HEK293 (cell line): ENCODE results near the gene IMMT.

Experiments used
- CTCF ChIA-PET: fragments of 350-600 bp; formaldehyde crosslinking; extraction: SDS; loops from one replicate; lab custom pipeline; 2021; ENCODE audit warnings: antibody characterized with exemption; lab: Yijun Ruan, JAX
- POLR2A ChIA-PET: fragments of 300-600 bp; formaldehyde crosslinking; extraction: SDS; loops from one replicate; lab custom pipeline; 2020; ENCODE audit warnings: antibody characterized with exemption, inconsistent platforms; lab: Yijun Ruan, JAX
- H3K27ac ChIP-seq: fragments of 200-500 bp; sonication (Bioruptor generic); 2 replicates; pipeline ENCODE4 v1.5.1; 2014; ENCODE audit warnings: low read depth, low read length, control low read depth, inconsistent platforms; ENCODE audit errors: extremely low read depth
- H3K36me3 ChIP-seq, 2 experiments: fragments of 200-500 bp in 1 of 2; sonication (Bioruptor generic) in 1 of 2; 1 replicate in 1 of 2; 2 replicates in 1 of 2; pipeline ENCODE4 v1.5.1; 2014 to 2017; ENCODE audit warnings: inconsistent platforms in 2 of 2, low read length in 2 of 2; ENCODE audit not compliant: control insufficient read depth in 2 of 2, insufficient read depth in 1 of 2
- H3K4me1 ChIP-seq: fragments of 200-500 bp; sonication (Bioruptor generic); 2 replicates; pipeline ENCODE4 v1.5.1; 2014; ENCODE audit warnings: mild to moderate bottlenecking, low read length, inconsistent platforms; ENCODE audit not compliant: control insufficient read depth, insufficient read depth
- H3K4me3 ChIP-seq: 2 replicates; pipeline ENCODE4 v1.5.1; 2011; ENCODE audit warnings: low read depth, mild to moderate bottlenecking, control low read depth, low read length, moderate library complexity
- H3K9me3 ChIP-seq: fragments of 200-500 bp; sonication (Bioruptor generic); 2 replicates; pipeline ENCODE4 v1.5.1; 2014; ENCODE audit warnings: low read depth, low read length, inconsistent platforms; ENCODE audit not compliant: control insufficient read depth, insufficient read depth
- GLI4 ChIP-seq: fragments of 450-650 bp; formaldehyde crosslinking; IDR thresholded peaks from 2 replicates; pipeline ENCODE4 v1.5.1; 2016; ENCODE audit warnings: missing biosample characterization, missing genetic modification characterization
- KLF10 ChIP-seq: fragments of 450-650 bp; IDR thresholded peaks from 2 replicates; pipeline ENCODE4 v1.5.1; 2018; ENCODE audit warnings: missing biosample characterization, mild to moderate bottlenecking, missing genetic modification characterization
- KLF8 ChIP-seq: fragments of 450-650 bp; formaldehyde crosslinking; IDR thresholded peaks from 2 replicates; pipeline ENCODE4 v1.5.1; 2016; ENCODE audit warnings: missing biosample characterization, missing genetic modification characterization
- MEIS1 ChIP-seq: sonication (generic); formaldehyde crosslinking; IDR thresholded peaks from 2 replicates; pipeline ENCODE4 v1.8.1; 2022; ENCODE audit warnings: missing genetic modification reagents, mild to moderate bottlenecking, borderline replicate concordance
- MZF1 ChIP-seq: fragments of 450-650 bp; formaldehyde crosslinking; IDR thresholded peaks from 2 replicates; pipeline ENCODE4 v1.5.1; 2017; ENCODE audit warnings: missing biosample characterization, missing genetic modification characterization, borderline replicate concordance
- PRDM1 ChIP-seq: fragments of 450-650 bp; formaldehyde crosslinking; IDR thresholded peaks from 2 replicates; pipeline ENCODE4; 2016; ENCODE audit warnings: missing biosample characterization, missing genetic modification characterization
- SALL2 ChIP-seq: fragments of 450-650 bp; formaldehyde crosslinking; IDR thresholded peaks from 2 replicates; pipeline ENCODE4 v1.5.0; 2017; ENCODE audit warnings: missing biosample characterization, mild to moderate bottlenecking, missing genetic modification characterization, borderline replicate concordance
- SCRT1 ChIP-seq: fragments of 450-650 bp; formaldehyde crosslinking; IDR thresholded peaks from 2 replicates; pipeline ENCODE4 v1.5.1; 2016; ENCODE audit warnings: missing biosample characterization, missing genetic modification characterization, borderline replicate concordance
- WT1 ChIP-seq: fragments of 450-650 bp; formaldehyde crosslinking; IDR thresholded peaks from 2 replicates; pipeline ENCODE4 v1.5.1; 2016; ENCODE audit warnings: missing biosample characterization, missing genetic modification characterization
- ZBTB6 ChIP-seq: fragments of 450-650 bp; formaldehyde crosslinking; IDR thresholded peaks from 2 replicates; pipeline ENCODE4 v1.5.1; 2017; ENCODE audit warnings: missing biosample characterization, missing genetic modification characterization
- ZIC2 ChIP-seq: fragments of 450-650 bp; formaldehyde crosslinking; IDR thresholded peaks from 2 replicates; pipeline ENCODE4 v1.5.1; 2016; ENCODE audit warnings: missing biosample characterization, missing genetic modification characterization
- ZNF10 ChIP-seq: fragments of 450-650 bp; formaldehyde crosslinking; IDR thresholded peaks from 2 replicates; pipeline ENCODE4 v1.5.1; 2017; ENCODE audit warnings: missing biosample characterization, missing genetic modification characterization
- ZNF112 ChIP-seq: fragments of 450-650 bp; formaldehyde crosslinking; IDR thresholded peaks from 2 replicates; pipeline ENCODE4 v1.5.0; 2017; ENCODE audit warnings: missing biosample characterization, missing genetic modification characterization
- ZNF132 ChIP-seq: fragments of 450-650 bp; formaldehyde crosslinking; IDR thresholded peaks from 2 replicates; pipeline ENCODE4 v1.5.1; 2017; ENCODE audit warnings: missing biosample characterization, missing genetic modification characterization, borderline replicate concordance
- ZNF146 ChIP-seq: fragments of 450-650 bp; formaldehyde crosslinking; IDR thresholded peaks from 2 replicates; pipeline ENCODE4 v1.5.1; 2016; ENCODE audit warnings: missing biosample characterization, missing genetic modification characterization
- ZNF155 ChIP-seq: fragments of 450-650 bp; formaldehyde crosslinking; IDR thresholded peaks from 2 replicates; pipeline ENCODE4 v1.5.1; 2016; ENCODE audit warnings: missing biosample characterization, missing genetic modification characterization
- ZNF214 ChIP-seq: fragments of 450-650 bp; formaldehyde crosslinking; IDR thresholded peaks from 2 replicates; pipeline ENCODE4 v1.5.1; 2017; ENCODE audit warnings: missing biosample characterization, mild to moderate bottlenecking, missing genetic modification characterization, borderline replicate concordance
- ZNF274 ChIP-seq, 2 experiments: fragments of 200-500 bp in 1 of 2; fragments of 450-650 bp in 1 of 2; sonication (Bioruptor generic) in 1 of 2; formaldehyde crosslinking in 1 of 2; IDR thresholded peaks; 2 replicates each; pipeline versions ENCODE4 v1.5.1 to v1.6.1; 2014 to 2016; ENCODE audit warnings: borderline replicate concordance in 1 of 2, inconsistent platforms in 1 of 2, low read length in 1 of 2, missing biosample characterization in 1 of 2, missing genetic modification characterization in 1 of 2
- ZNF280C ChIP-seq: fragments of 450-650 bp; formaldehyde crosslinking; IDR thresholded peaks from 2 replicates; pipeline ENCODE4 v1.5.1; 2016; ENCODE audit warnings: missing biosample characterization, missing genetic modification characterization
- ZNF350 ChIP-seq: fragments of 450-650 bp; formaldehyde crosslinking; IDR thresholded peaks from 2 replicates; pipeline ENCODE4 v1.5.0; 2017; ENCODE audit warnings: missing biosample characterization, mild to moderate bottlenecking, missing genetic modification characterization
- ZNF366 ChIP-seq: fragments of 450-650 bp; formaldehyde crosslinking; conservative IDR thresholded peaks from 2 replicates; pipeline ENCODE4 v1.5.1; 2016; ENCODE audit warnings: missing biosample characterization, missing genetic modification characterization
- ZNF394 ChIP-seq: fragments of 450-650 bp; formaldehyde crosslinking; IDR thresholded peaks from 2 replicates; pipeline ENCODE4 v1.5.1; 2016; ENCODE audit warnings: missing biosample characterization, missing genetic modification characterization, mild to moderate bottlenecking, moderate library complexity, borderline replicate concordance
- ZNF404 ChIP-seq: fragments of 450-650 bp; formaldehyde crosslinking; IDR thresholded peaks from 2 replicates; pipeline ENCODE4 v1.5.1; 2017; ENCODE audit warnings: missing biosample characterization, missing genetic modification characterization
- ZNF513 ChIP-seq: fragments of 450-650 bp; IDR thresholded peaks from 2 replicates; pipeline ENCODE4 v1.5.1; 2018; ENCODE audit warnings: missing biosample characterization, missing genetic modification characterization
- ZNF544 ChIP-seq: fragments of 450-650 bp; formaldehyde crosslinking; IDR thresholded peaks from 2 replicates; pipeline ENCODE4 v1.5.0; 2017; ENCODE audit warnings: missing biosample characterization, missing genetic modification characterization
- ZNF548 ChIP-seq: fragments of 450-650 bp; formaldehyde crosslinking; IDR thresholded peaks from 2 replicates; pipeline ENCODE4 v1.5.1; 2016; ENCODE audit warnings: missing biosample characterization, missing genetic modification characterization
- ZNF571 ChIP-seq: fragments of 450-650 bp; formaldehyde crosslinking; IDR thresholded peaks from 2 replicates; pipeline ENCODE4 v1.5.0; 2017; ENCODE audit warnings: missing biosample characterization, missing genetic modification characterization
- ZNF585B ChIP-seq: fragments of 450-650 bp; formaldehyde crosslinking; IDR thresholded peaks from 2 replicates; pipeline ENCODE4 v1.5.1; 2016; ENCODE audit warnings: missing biosample characterization, missing genetic modification characterization
- ZNF664 ChIP-seq: fragments of 450-650 bp; formaldehyde crosslinking; IDR thresholded peaks from 2 replicates; pipeline ENCODE4 v1.5.1; 2016; ENCODE audit warnings: missing biosample characterization, missing genetic modification characterization
- ZNF692 ChIP-seq: fragments of 450-650 bp; formaldehyde crosslinking; IDR thresholded peaks from 2 replicates; pipeline ENCODE4 v1.5.1; 2016; ENCODE audit warnings: missing biosample characterization, missing genetic modification characterization
- ZNF768 ChIP-seq: fragments of 450-650 bp; formaldehyde crosslinking; IDR thresholded peaks from 2 replicates; pipeline ENCODE4 v1.5.1; 2018; ENCODE audit warnings: missing biosample characterization, mild to moderate bottlenecking, missing genetic modification characterization
- ZXDB ChIP-seq: fragments of 450-650 bp; formaldehyde crosslinking; IDR thresholded peaks from 2 replicates; pipeline ENCODE4 v1.5.1; 2016; ENCODE audit warnings: missing biosample characterization, missing genetic modification characterization

Gene IMMT

GRCh38 chr2:86195055-86195807 lies at the start of gene IMMT:
IMMT (minus strand) TSS chr2:86195462; CDS start chr2:86195382, 80 bp downstream.
- Histone ChIP-seq H3K36me3 (peaks cover 3 to 11% of the 10 kb centered on the region in 2 experiments; a peak in 2 of 3 replicates), H3K4me3 (peak within 1 kb of the TSS; percentile 99), H3K27ac (peak within 1 kb of the TSS; percentile 97), H3K4me1 (peaks cover 8% of the 10 kb centered on the region; the same call in 1 of the 2 replicates), H3K9me3 (no peaks in the 10 kb centered on the region)
- ChIA-PET CTCF (no interaction called here), POLR2A (interaction anchor here (0.7 to 2.8 kb wide), 10 partner anchors 9 to 427 kb away, joined by 3 to 18 read pairs (median 4); partner anchors contain the start of genes KDM3A, POLR1A and PTCD3)
- no peak; the same call in 1 of the 2 replicates for TF ChIP-seq ZNF768 (tag by site-specific recombination)
- no peak for TF ChIP-seq WT1 (tag by site-specific recombination)
- TF ChIP-seq ZNF692 (tag by site-specific recombination) = no peak; the same call in 1 of the 2 replicates
- TF ChIP-seq ZNF350 (tag by site-specific recombination) = no peak
- no peak for TF ChIP-seq ZIC2 (tag by site-specific recombination)
- TF ChIP-seq KLF8 (tag by site-specific recombination) = peak; percentile 53
- TF ChIP-seq ZNF214 (tag by site-specific recombination) = no peak
- TF ChIP-seq ZBTB6 (tag by site-specific recombination) = no peak
- no peak for TF ChIP-seq ZNF146 (tag by site-specific recombination)
- TF ChIP-seq SCRT1 (tag by site-specific recombination) = no peak
- no peak for TF ChIP-seq ZNF280C (tag by site-specific recombination)
- 0 out of 2 replicates have a peak, but pooled peaks have one; percentile 16 for TF ChIP-seq ZNF366 (tag by site-specific recombination)
- no peak for TF ChIP-seq ZNF513
- no peak for TF ChIP-seq ZNF155 (tag by site-specific recombination)
- TF ChIP-seq ZNF274 (IDR thresholded peaks at IDR 0.05; ENCODE audit: low read length) = no peak
- no peak for TF ChIP-seq ZNF274 (tag by site-specific recombination; IDR thresholded peaks at IDR 0.05; ENCODE audit: borderline replicate concordance)
- no peak for TF ChIP-seq MZF1 (tag by site-specific recombination)
- TF ChIP-seq KLF10 = peak; percentile 52; the same call in 1 of the 2 replicates
- no peak for TF ChIP-seq ZNF544 (tag by site-specific recombination)
- TF ChIP-seq ZNF585B (tag by site-specific recombination) = peak; percentile 15; the same call in 1 of the 2 replicates
- TF ChIP-seq ZNF10 (tag by site-specific recombination) = no peak
- TF ChIP-seq ZNF548 (tag by site-specific recombination) = no peak
- no peak for TF ChIP-seq MEIS1 (CRISPR knock-in tag)
- no peak for TF ChIP-seq ZNF571 (tag by site-specific recombination)
- no peak; the same call in 1 of the 2 replicates for TF ChIP-seq ZNF664
- TF ChIP-seq ZNF394 (tag by site-specific recombination) = peak; percentile 87
- peak; percentile 76; the same call in 1 of the 2 replicates for TF ChIP-seq ZXDB (tag by site-specific recombination)
- TF ChIP-seq SALL2 (tag by site-specific recombination) = no peak
- TF ChIP-seq ZNF132 (tag by site-specific recombination) = no peak
- TF ChIP-seq GLI4 = peak; percentile 72; the same call in 1 of the 2 replicates
- TF ChIP-seq ZNF112 = no peak
- no peak for TF ChIP-seq PRDM1 (tag by site-specific recombination)
- TF ChIP-seq ZNF404 (tag by site-specific recombination) = no peak
